Measurements from ENCODE around the gene TXNRD1.
A peak's percentile ranks its signal among the peaks of the same experiment; 100 is the strongest.

The TXNRD1 gene

DNA sequence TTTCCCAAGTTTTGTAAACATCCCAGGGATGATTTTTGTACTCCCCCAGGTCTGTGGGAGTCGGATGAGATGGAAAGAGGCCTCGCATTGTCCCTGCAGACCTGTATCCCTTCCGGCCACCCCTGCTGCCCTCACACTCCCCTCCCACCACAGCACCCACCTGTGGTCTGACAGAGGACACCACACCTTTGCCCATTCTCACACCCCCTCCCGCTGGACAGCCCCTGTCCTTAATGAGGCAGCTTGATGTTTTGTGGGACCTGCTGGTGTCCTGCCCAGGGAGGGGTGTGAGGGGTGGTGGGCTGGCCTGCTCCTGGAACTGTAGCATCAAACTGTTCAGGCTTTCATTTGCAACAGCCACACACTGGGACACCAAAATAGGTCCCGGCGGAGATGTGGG is 159.2 kb downstream of the TXNRD1 start:
- no peaks in the 10 kb centered on the region for H3K27me3 ChIP-seq (replicated peaks in 2 of 5; ENCODE audit: control insufficient read depth in 4 of 5, insufficient read depth in 5 of 5, low read length in 4 of 5)
- peaks cover 0 to 5% (median 0%) of the 10 kb centered on the region in 5 experiments for H3K9me3 ChIP-seq (ENCODE audit: control extremely low read depth in 1 of 5, control insufficient read depth in 4 of 5, insufficient read depth in 2 of 5, low read depth in 1 of 5, low read length in 4 of 5)
- WGBS (ENCODE audit: insufficient coverage), result 67% methylated on average over 2 of the region's 6 CpGs
- peaks cover 3 to 23% (median 20%) of the 10 kb centered on the region in 4 experiments for H3K4me1 ChIP-seq (ENCODE audit: control extremely low read depth in 1 of 4, control insufficient read depth in 4 of 4, insufficient read depth in 4 of 4, low read length in 3 of 4)
- ChIA-PET POLR2A (interaction anchor here (0.6 kb wide), 1 partner anchor 41 kb away, joined by 6 read pairs; no protein-coding TSS in a partner anchor), CTCF (no interaction called here)
- no peak for DNase-seq
- H3K4me3 ChIP-seq (ENCODE audit: control insufficient read depth in 1 of 7, extremely low read depth in 1 of 7, insufficient read depth in 4 of 7, low read depth in 2 of 7, low read length in 6 of 7), result no peak overlapping the region
- no peak overlapping the region for H3K27ac ChIP-seq (ENCODE audit: insufficient read depth in 1 of 2, low read depth in 1 of 2, low read length in 2 of 2, poor library complexity in 1 of 2, severe bottlenecking in 2 of 2)
- no peaks in the 10 kb centered on the region for H3K36me3 ChIP-seq (ENCODE audit: control insufficient read depth in 4 of 4, insufficient read depth in 4 of 4, low read length in 3 of 4)

DNA sequence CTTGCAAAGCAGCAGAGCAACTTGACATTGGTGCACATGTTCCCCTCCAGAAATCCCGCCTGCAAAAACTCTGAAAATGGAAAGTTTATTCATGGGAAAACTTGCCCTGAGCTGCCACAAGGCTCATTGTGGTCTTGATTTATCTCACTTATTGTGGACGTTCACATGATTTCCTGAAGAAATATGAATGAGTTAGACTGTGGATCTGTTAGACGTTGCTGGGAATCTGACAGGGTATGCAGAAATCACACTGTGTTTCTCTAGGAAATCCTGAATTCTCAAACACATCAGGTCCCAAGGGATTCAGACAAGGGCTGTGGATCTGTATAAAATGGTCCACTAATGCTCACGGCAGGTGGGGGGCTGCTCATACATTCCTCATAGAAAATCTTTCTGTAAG is 160.2 kb downstream of the TXNRD1 start:
- ChIA-PET POLR2A (no interaction called here), CTCF (no interaction called here)
- H3K27ac ChIP-seq (ENCODE audit: insufficient read depth in 1 of 2, low read depth in 1 of 2, low read length in 2 of 2, poor library complexity in 1 of 2, severe bottlenecking in 2 of 2), result no peak overlapping the region
- H3K4me1 ChIP-seq (ENCODE audit: control extremely low read depth in 1 of 4, control insufficient read depth in 4 of 4, insufficient read depth in 4 of 4, low read length in 3 of 4), result peaks cover 3 to 23% (median 20%) of the 10 kb centered on the region in 4 experiments
- H3K4me3 ChIP-seq (ENCODE audit: control insufficient read depth in 1 of 7, extremely low read depth in 1 of 7, insufficient read depth in 4 of 7, low read depth in 2 of 7, low read length in 6 of 7), result no peak overlapping the region
- WGBS (ENCODE audit: insufficient coverage), result 75% methylated on average over 2 of the region's 4 CpGs
- H3K36me3 ChIP-seq (ENCODE audit: control insufficient read depth in 4 of 4, insufficient read depth in 4 of 4, low read length in 3 of 4), result no peaks in the 10 kb centered on the region
- DNase-seq, result no peak
- H3K27me3 ChIP-seq (replicated peaks in 2 of 5; ENCODE audit: control insufficient read depth in 4 of 5, insufficient read depth in 5 of 5, low read length in 4 of 5), result no peaks in the 10 kb centered on the region
- H3K9me3 ChIP-seq (ENCODE audit: control extremely low read depth in 1 of 5, control insufficient read depth in 4 of 5, insufficient read depth in 2 of 5, low read depth in 1 of 5, low read length in 4 of 5), result peaks cover 0 to 4% (median 0%) of the 10 kb centered on the region in 5 experiments

DNA sequence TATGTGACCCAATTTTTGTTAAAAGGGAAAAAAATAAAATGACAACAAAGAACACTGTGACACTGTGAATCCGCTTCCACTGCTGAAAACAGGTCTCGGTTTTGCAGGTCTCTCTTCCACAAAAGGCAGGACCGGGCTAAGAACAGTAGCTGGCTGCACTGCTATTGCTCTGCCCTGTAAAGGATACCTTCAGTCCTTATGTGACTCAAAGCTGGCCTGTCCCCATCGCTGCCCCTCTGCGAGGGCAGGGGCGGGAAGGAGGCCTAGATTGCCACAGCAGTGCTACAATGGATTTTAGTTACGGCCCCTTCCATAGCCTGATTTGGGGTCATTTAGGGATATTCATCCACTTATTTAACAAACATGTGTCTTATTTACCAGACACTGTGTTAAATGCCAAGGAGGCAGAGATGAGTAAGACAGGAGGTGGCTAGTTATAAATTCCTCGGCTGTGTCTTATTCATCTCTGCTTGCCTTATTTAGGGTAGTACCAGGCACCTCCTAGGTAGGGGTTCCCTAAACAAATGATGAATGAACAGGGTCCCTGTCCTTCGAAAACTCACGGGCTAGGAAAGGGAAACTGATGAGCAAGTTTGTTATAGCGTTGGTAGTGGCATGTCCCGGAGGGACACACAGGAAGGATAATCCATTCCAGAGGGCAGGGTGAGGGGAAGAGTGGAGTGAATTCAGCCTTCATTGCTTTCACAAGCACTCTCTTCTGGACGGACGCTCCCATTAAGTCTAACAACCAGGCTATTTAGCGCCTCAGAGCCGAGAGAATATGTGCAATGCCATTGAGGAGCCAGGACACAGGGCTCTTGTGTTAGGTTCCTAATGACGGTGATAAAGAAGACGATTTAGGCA is 161.3 kb downstream of the TXNRD1 start:
- no peak for DNase-seq
- POLR2A ChIA-PET, result no interaction called here
- Histone ChIP-seq H3K27ac (ENCODE audit: insufficient read depth in 1 of 2, low read depth in 1 of 2, low read length in 2 of 2, poor library complexity in 1 of 2, severe bottlenecking in 2 of 2) (no peak overlapping the region), H3K4me1 (ENCODE audit: control extremely low read depth in 1 of 4, control insufficient read depth in 4 of 4, insufficient read depth in 4 of 4, low read length in 3 of 4) (peaks cover 3 to 17% (median 13%) of the 10 kb centered on the region in 4 experiments), H3K9me3 (ENCODE audit: control extremely low read depth in 1 of 5, control insufficient read depth in 4 of 5, insufficient read depth in 2 of 5, low read depth in 1 of 5, low read length in 4 of 5) (peaks cover 0 to 4% (median 0%) of the 10 kb centered on the region in 5 experiments), H3K4me3 (ENCODE audit: control insufficient read depth in 1 of 7, extremely low read depth in 1 of 7, insufficient read depth in 4 of 7, low read depth in 2 of 7, low read length in 6 of 7) (no peak overlapping the region), H3K36me3 (ENCODE audit: control insufficient read depth in 4 of 4, insufficient read depth in 4 of 4, low read length in 3 of 4) (no peaks in the 10 kb centered on the region), H3K27me3 (replicated peaks in 2 of 5; ENCODE audit: control insufficient read depth in 4 of 5, insufficient read depth in 5 of 5, low read length in 4 of 5) (no peaks in the 10 kb centered on the region)
- 99% methylated on average over 13 of the region's 18 CpGs for WGBS (ENCODE audit: insufficient coverage)
- CTCF ChIA-PET, result no interaction called here

DNA sequence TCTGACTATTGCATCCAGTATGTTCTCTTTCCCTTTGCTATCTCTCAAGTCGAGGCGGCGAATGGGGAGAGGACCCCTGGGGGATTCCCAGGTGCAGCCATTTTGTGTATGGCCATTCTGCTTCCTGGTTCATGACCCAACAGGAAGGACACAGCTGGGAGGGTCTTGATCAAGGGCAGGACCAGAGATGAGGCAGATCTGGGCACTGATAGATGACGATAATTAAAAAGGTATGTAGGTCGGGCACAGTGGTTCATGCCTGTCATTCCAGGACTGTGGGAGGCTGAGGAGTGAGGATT is 161.9 kb downstream of the TXNRD1 start:
- no peaks in the 10 kb centered on the region for H3K36me3 ChIP-seq (ENCODE audit: control insufficient read depth in 4 of 4, insufficient read depth in 4 of 4, low read length in 3 of 4)
- no peak overlapping the region for H3K27ac ChIP-seq (ENCODE audit: insufficient read depth in 1 of 2, low read depth in 1 of 2, low read length in 2 of 2, poor library complexity in 1 of 2, severe bottlenecking in 2 of 2)
- no peak for DNase-seq
- H3K4me1 ChIP-seq (ENCODE audit: control extremely low read depth in 1 of 4, control insufficient read depth in 4 of 4, insufficient read depth in 4 of 4, low read length in 3 of 4), result peaks cover 3 to 16% (median 13%) of the 10 kb centered on the region in 4 experiments
- POLR2A ChIA-PET, result no interaction called here
- peaks cover 0 to 4% (median 0%) of the 10 kb centered on the region in 5 experiments for H3K9me3 ChIP-seq (ENCODE audit: control extremely low read depth in 1 of 5, control insufficient read depth in 4 of 5, insufficient read depth in 2 of 5, low read depth in 1 of 5, low read length in 4 of 5)
- no peak overlapping the region for H3K4me3 ChIP-seq (ENCODE audit: control insufficient read depth in 1 of 7, extremely low read depth in 1 of 7, insufficient read depth in 4 of 7, low read depth in 2 of 7, low read length in 6 of 7)
- no peaks in the 10 kb centered on the region for H3K27me3 ChIP-seq (replicated peaks in 2 of 5; ENCODE audit: control insufficient read depth in 4 of 5, insufficient read depth in 5 of 5, low read length in 4 of 5)
- CTCF ChIA-PET, result interaction anchor here (0.9 kb wide), 1 partner anchor 581 kb away, joined by 3 read pairs; no protein-coding TSS in a partner anchor
- WGBS (ENCODE audit: insufficient coverage), result 100% methylated on average over 3 of the region's 5 CpGs

DNA sequence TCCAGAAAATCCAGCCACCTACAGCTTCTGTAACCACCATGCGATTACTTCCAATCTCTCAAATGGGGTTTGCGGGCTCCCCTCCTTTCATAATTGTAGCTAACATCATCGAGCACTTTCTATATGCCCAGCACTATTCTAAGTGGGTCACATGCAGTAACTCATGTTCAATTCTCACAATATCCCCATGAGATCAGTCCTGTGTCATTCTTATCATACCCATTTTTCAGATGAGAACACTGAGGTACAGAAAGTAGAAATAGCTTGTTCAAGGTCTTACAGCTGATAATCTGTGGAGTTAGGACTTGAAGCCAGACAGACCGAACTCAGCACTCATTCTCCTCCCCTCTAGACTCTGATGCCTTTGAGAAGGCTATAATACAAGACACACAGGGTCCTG is 162.8 kb downstream of the TXNRD1 start:
- POLR2A ChIA-PET, result interaction anchor here (0.5 to 0.6 kb wide), 2 partner anchors 55 to 66 kb away, joined by 3 read pairs; no protein-coding TSS in a partner anchor
- H3K27me3 ChIP-seq (replicated peaks in 2 of 5; ENCODE audit: control insufficient read depth in 4 of 5, insufficient read depth in 5 of 5, low read length in 4 of 5), result no peaks in the 10 kb centered on the region
- WGBS (ENCODE audit: insufficient coverage), result 94% methylated on average over 4 of the region's 4 CpGs
- H3K4me3 ChIP-seq (ENCODE audit: control insufficient read depth in 1 of 7, extremely low read depth in 1 of 7, insufficient read depth in 4 of 7, low read depth in 2 of 7, low read length in 6 of 7), result no peak overlapping the region
- CTCF ChIA-PET, result interaction anchor here (0.8 kb wide), 1 partner anchor 341 kb away, joined by 3 read pairs; no protein-coding TSS in a partner anchor
- no peak for DNase-seq
- H3K27ac ChIP-seq (ENCODE audit: insufficient read depth in 1 of 2, low read depth in 1 of 2, low read length in 2 of 2, poor library complexity in 1 of 2, severe bottlenecking in 2 of 2), result no peak overlapping the region
- H3K9me3 ChIP-seq (ENCODE audit: control extremely low read depth in 1 of 5, control insufficient read depth in 4 of 5, insufficient read depth in 2 of 5, low read depth in 1 of 5, low read length in 4 of 5), result peaks cover 0 to 4% (median 0%) of the 10 kb centered on the region in 5 experiments
- no peaks in the 10 kb centered on the region for H3K36me3 ChIP-seq (ENCODE audit: control insufficient read depth in 4 of 4, insufficient read depth in 4 of 4, low read length in 3 of 4)
- peaks cover 3 to 12% (median 6%) of the 10 kb centered on the region in 4 experiments for H3K4me1 ChIP-seq (ENCODE audit: control extremely low read depth in 1 of 4, control insufficient read depth in 4 of 4, insufficient read depth in 4 of 4, low read length in 3 of 4)

DNA sequence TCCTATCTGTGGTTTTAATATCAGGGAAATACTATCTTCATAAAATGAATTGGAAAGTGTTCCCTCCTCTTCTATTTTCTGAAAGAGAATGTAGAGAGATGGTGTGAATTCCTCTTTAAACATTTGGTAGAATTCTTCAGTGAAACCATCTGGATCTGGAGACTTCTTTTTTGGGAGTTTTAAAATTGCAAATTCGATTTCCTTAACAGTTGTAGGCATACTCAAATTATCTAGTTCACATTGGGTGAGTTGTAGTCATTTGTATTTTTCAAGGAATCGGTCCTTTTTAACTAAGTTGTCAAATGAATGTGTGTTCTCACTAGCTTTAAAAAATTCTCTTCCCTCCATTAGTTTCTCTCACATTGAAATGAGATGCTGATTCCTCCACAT is 165.8 kb downstream of the TXNRD1 start:
- Histone ChIP-seq H3K36me3 (ENCODE audit: control insufficient read depth in 4 of 4, insufficient read depth in 4 of 4, low read length in 3 of 4) (no peaks in the 10 kb centered on the region), H3K9me3 (ENCODE audit: control extremely low read depth in 1 of 5, control insufficient read depth in 4 of 5, insufficient read depth in 2 of 5, low read depth in 1 of 5, low read length in 4 of 5) (no peaks in the 10 kb centered on the region), H3K4me3 (ENCODE audit: control insufficient read depth in 1 of 7, extremely low read depth in 1 of 7, insufficient read depth in 4 of 7, low read depth in 2 of 7, low read length in 6 of 7) (peak overlapping the region in 2 of 7 experiments; percentile 32 to 34), H3K27me3 (replicated peaks in 2 of 5; ENCODE audit: control insufficient read depth in 4 of 5, insufficient read depth in 5 of 5, low read length in 4 of 5) (no peaks in the 10 kb centered on the region), H3K4me1 (ENCODE audit: control extremely low read depth in 1 of 4, control insufficient read depth in 4 of 4, insufficient read depth in 4 of 4, low read length in 3 of 4) (peaks cover 3 to 9% (median 6%) of the 10 kb centered on the region in 4 experiments), H3K27ac (ENCODE audit: insufficient read depth in 1 of 2, low read depth in 1 of 2, low read length in 2 of 2, poor library complexity in 1 of 2, severe bottlenecking in 2 of 2) (no peak overlapping the region)
- 100% methylated on average over 1 of the region's 2 CpGs for WGBS (ENCODE audit: insufficient coverage)
- ChIA-PET POLR2A (interaction anchor here (1.1 to 1.7 kb wide), 2 partner anchors 75 to 96 kb away, joined by 4 to 6 read pairs; no protein-coding TSS in a partner anchor), CTCF (interaction anchor here (0.6 to 2.2 kb wide), 58 partner anchors 8 to 675 kb away, joined by 3 to 31 read pairs (median 4); partner anchors contain the start of gene CHST11)
- no peak for DNase-seq
